ENCODE results near the gene SPAAR. TPM values are rescaled to one million over a fixed set of nuclear protein-coding genes. Genes with fewer than 3 reads are reported as not detected.
A peak's percentile ranks its signal among the peaks of the same experiment; 100 is the strongest.

SPAAR gene
- total and polyA plus RNA-seq, 5 donors from 2014 or later = not detected

- Histone ChIP-seq H3K9me3 (ENCODE audit: control insufficient read depth in 2 of 2, low read length in 2 of 2) (no peaks in the 10 kb centered on the region), H3K4me3 (ENCODE audit: low read depth, low read length) (peak overlapping the region; percentile 35), H3K36me3 (ENCODE audit: control insufficient read depth, insufficient read depth, low read length) (no peaks in the 10 kb centered on the region), H3K27ac (ENCODE audit: insufficient read depth, low read length, poor library complexity, severe bottlenecking) (no peak overlapping the region), H3K27me3 (ENCODE audit: control insufficient read depth, insufficient read depth, low read length) (peaks cover 2% of the 10 kb centered on the region), H3K4me1 (ENCODE audit: control insufficient read depth, insufficient read depth, low read length, poor library complexity, severe bottlenecking) (peaks cover 37% of the 10 kb centered on the region)
- peak overlapping the region in 1 of 3 donors; percentile 92 for H3K27ac Mint-ChIP-seq
- peaks cover 9 to 70% (median 31%) of the 10 kb centered on the region in 4 donors for H3K4me1 Mint-ChIP-seq
- ATAC-seq (ENCODE audit: low read depth in 2 of 2) (peak; percentile 47 to 65), DNase-seq (peak; percentile 42 to 63 (median 53))
- peaks cover 0 to 1% (median 0%) of the 10 kb centered on the region in 7 donors for H3K9me3 Mint-ChIP-seq
- no peaks in the 10 kb centered on the region for H3K36me3 Mint-ChIP-seq
- peak overlapping the region in 2 of 4 donors; percentile 48 to 62 for H3K4me3 Mint-ChIP-seq
- peaks cover 15% of the 10 kb centered on the region for H3K27me3 Mint-ChIP-seq
Observed at GRCh38 chr9:35945341-35946018, 36.2 kb downstream of the SPAAR start.

- no peaks in the 10 kb centered on the region for H3K36me3 Mint-ChIP-seq
- Histone ChIP-seq H3K9me3 (ENCODE audit: control insufficient read depth in 2 of 2, low read length in 2 of 2) (no peaks in the 10 kb centered on the region), H3K27ac (ENCODE audit: insufficient read depth, low read length, poor library complexity, severe bottlenecking) (no peak overlapping the region), H3K4me3 (ENCODE audit: low read depth, low read length) (no peak overlapping the region), H3K4me1 (ENCODE audit: control insufficient read depth, insufficient read depth, low read length, poor library complexity, severe bottlenecking) (peaks cover 16% of the 10 kb centered on the region), H3K27me3 (ENCODE audit: control insufficient read depth, insufficient read depth, low read length) (peaks cover 7% of the 10 kb centered on the region), H3K36me3 (ENCODE audit: control insufficient read depth, insufficient read depth, low read length) (no peaks in the 10 kb centered on the region)
- peaks cover 3 to 42% (median 17%) of the 10 kb centered on the region in 4 donors for H3K4me1 Mint-ChIP-seq
- no peaks in the 10 kb centered on the region for H3K9me3 Mint-ChIP-seq
- no peak overlapping the region for H3K4me3 Mint-ChIP-seq
- peaks cover 28% of the 10 kb centered on the region for H3K27me3 Mint-ChIP-seq
- ATAC-seq (ENCODE audit: low read depth in 2 of 2) = no peak
- no peak overlapping the region for H3K27ac Mint-ChIP-seq
- DNase-seq = no peak
Observed at GRCh38 chr9:35948451-35948850, 39.2 kb downstream of the SPAAR start.

GRCh38 chr9:35948901-35949318 lies 39.6 kb downstream of the SPAAR start:
- Histone ChIP-seq H3K9me3 (ENCODE audit: control insufficient read depth in 2 of 2, low read length in 2 of 2) (no peaks in the 10 kb centered on the region), H3K27ac (ENCODE audit: insufficient read depth, low read length, poor library complexity, severe bottlenecking) (no peak overlapping the region), H3K4me3 (ENCODE audit: low read depth, low read length) (no peak overlapping the region), H3K27me3 (ENCODE audit: control insufficient read depth, insufficient read depth, low read length) (peaks cover 10% of the 10 kb centered on the region), H3K4me1 (ENCODE audit: control insufficient read depth, insufficient read depth, low read length, poor library complexity, severe bottlenecking) (peaks cover 16% of the 10 kb centered on the region), H3K36me3 (ENCODE audit: control insufficient read depth, insufficient read depth, low read length) (no peaks in the 10 kb centered on the region)
- peak overlapping the region in 1 of 4 donors; percentile 5 for H3K4me3 Mint-ChIP-seq
- peaks cover 33% of the 10 kb centered on the region for H3K27me3 Mint-ChIP-seq
- no peaks in the 10 kb centered on the region for H3K9me3 Mint-ChIP-seq
- ATAC-seq (ENCODE audit: low read depth in 2 of 2) (no peak), DNase-seq (no peak)
- H3K4me1 Mint-ChIP-seq = peaks cover 3 to 38% (median 14%) of the 10 kb centered on the region in 4 donors
- no peaks in the 10 kb centered on the region for H3K36me3 Mint-ChIP-seq
- H3K27ac Mint-ChIP-seq = no peak overlapping the region

- H3K27me3 ChIP-seq (ENCODE audit: control insufficient read depth, insufficient read depth, low read length) = peaks cover 15% of the 10 kb centered on the region
- no peak for DNase-seq
- no peaks in the 10 kb centered on the region for H3K9me3 ChIP-seq (ENCODE audit: control insufficient read depth in 2 of 2, low read length in 2 of 2)
- H3K27ac ChIP-seq (ENCODE audit: insufficient read depth, low read length, poor library complexity, severe bottlenecking) = no peak overlapping the region
- Mint-ChIP-seq H3K27ac (no peak overlapping the region), H3K36me3 (no peaks in the 10 kb centered on the region), H3K4me1 (peaks cover 0 to 21% (median 4%) of the 10 kb centered on the region in 4 donors), H3K4me3 (no peak overlapping the region), H3K27me3 (peaks cover 47% of the 10 kb centered on the region), H3K9me3 (no peaks in the 10 kb centered on the region)
- H3K4me3 ChIP-seq (ENCODE audit: low read depth, low read length) = no peak overlapping the region
- no peaks in the 10 kb centered on the region for H3K36me3 ChIP-seq (ENCODE audit: control insufficient read depth, insufficient read depth, low read length)
- no peaks in the 10 kb centered on the region for H3K4me1 ChIP-seq (ENCODE audit: control insufficient read depth, insufficient read depth, low read length, poor library complexity, severe bottlenecking)
- no peak for ATAC-seq (ENCODE audit: low read depth in 2 of 2)
Observed at GRCh38 chr9:35951736-35952135, 42.4 kb downstream of the SPAAR start.

- Histone ChIP-seq H3K9me3 (ENCODE audit: control insufficient read depth in 2 of 2, low read length in 2 of 2) (no peaks in the 10 kb centered on the region), H3K4me3 (ENCODE audit: low read depth, low read length) (no peak overlapping the region), H3K27me3 (ENCODE audit: control insufficient read depth, insufficient read depth, low read length) (peaks cover 22% of the 10 kb centered on the region), H3K4me1 (ENCODE audit: control insufficient read depth, insufficient read depth, low read length, poor library complexity, severe bottlenecking) (no peaks in the 10 kb centered on the region), H3K36me3 (ENCODE audit: control insufficient read depth, insufficient read depth, low read length) (no peaks in the 10 kb centered on the region), H3K27ac (ENCODE audit: insufficient read depth, low read length, poor library complexity, severe bottlenecking) (no peak overlapping the region)
- H3K4me3 Mint-ChIP-seq = no peak overlapping the region
- no peak for DNase-seq
- no peaks in the 10 kb centered on the region for H3K36me3 Mint-ChIP-seq
- H3K9me3 Mint-ChIP-seq = no peaks in the 10 kb centered on the region
- H3K27me3 Mint-ChIP-seq = peaks cover 47% of the 10 kb centered on the region
- peak overlapping the region in 1 of 3 donors; percentile 6 for H3K27ac Mint-ChIP-seq
- peaks cover 0 to 21% (median 4%) of the 10 kb centered on the region in 4 donors for H3K4me1 Mint-ChIP-seq
- ATAC-seq (ENCODE audit: low read depth in 2 of 2) = no peak
Observed at GRCh38 chr9:35952526-35953191, 43.4 kb downstream of the SPAAR start.

- Mint-ChIP-seq H3K9me3 (no peaks in the 10 kb centered on the region), H3K27me3 (peaks cover 48% of the 10 kb centered on the region), H3K36me3 (no peaks in the 10 kb centered on the region), H3K4me1 (peaks cover 0 to 7% (median 1%) of the 10 kb centered on the region in 4 donors), H3K27ac (peak overlapping the region in 1 of 3 donors; percentile 15), H3K4me3 (no peak overlapping the region)
- peaks cover 20% of the 10 kb centered on the region for H3K27me3 ChIP-seq (ENCODE audit: control insufficient read depth, insufficient read depth, low read length)
- no peak overlapping the region for H3K27ac ChIP-seq (ENCODE audit: insufficient read depth, low read length, poor library complexity, severe bottlenecking)
- no peaks in the 10 kb centered on the region for H3K36me3 ChIP-seq (ENCODE audit: control insufficient read depth, insufficient read depth, low read length)
- DNase-seq (peak; percentile 26 to 76 (median 65)), ATAC-seq (ENCODE audit: low read depth in 2 of 2) (peak; percentile 69 to 86)
- no peaks in the 10 kb centered on the region for H3K9me3 ChIP-seq (ENCODE audit: control insufficient read depth in 2 of 2, low read length in 2 of 2)
- no peak overlapping the region for H3K4me3 ChIP-seq (ENCODE audit: low read depth, low read length)
- H3K4me1 ChIP-seq (ENCODE audit: control insufficient read depth, insufficient read depth, low read length, poor library complexity, severe bottlenecking) = no peaks in the 10 kb centered on the region
Observed at GRCh38 chr9:35954942-35955546, 45.8 kb downstream of the SPAAR start.

- Histone ChIP-seq H3K27me3 (ENCODE audit: control insufficient read depth, insufficient read depth, low read length) (peaks cover 20% of the 10 kb centered on the region), H3K27ac (ENCODE audit: insufficient read depth, low read length, poor library complexity, severe bottlenecking) (no peak overlapping the region), H3K9me3 (ENCODE audit: control insufficient read depth in 2 of 2, low read length in 2 of 2) (no peaks in the 10 kb centered on the region), H3K4me1 (ENCODE audit: control insufficient read depth, insufficient read depth, low read length, poor library complexity, severe bottlenecking) (no peaks in the 10 kb centered on the region), H3K4me3 (ENCODE audit: low read depth, low read length) (no peak overlapping the region), H3K36me3 (ENCODE audit: control insufficient read depth, insufficient read depth, low read length) (no peaks in the 10 kb centered on the region)
- no peaks in the 10 kb centered on the region for H3K9me3 Mint-ChIP-seq
- DNase-seq (no peak), ATAC-seq (ENCODE audit: low read depth in 2 of 2) (no peak)
- H3K27me3 Mint-ChIP-seq = peaks cover 45% of the 10 kb centered on the region
- no peaks in the 10 kb centered on the region for H3K36me3 Mint-ChIP-seq
- peaks cover 0 to 7% (median 1%) of the 10 kb centered on the region in 4 donors for H3K4me1 Mint-ChIP-seq
- H3K4me3 Mint-ChIP-seq = no peak overlapping the region
- H3K27ac Mint-ChIP-seq = no peak overlapping the region
Observed at GRCh38 chr9:35956651-35957050, 47.4 kb downstream of the SPAAR start.
